Nasal cavity respiratory epithelium epithelial cell of viscerocranial mucosa (primary cell): Measurements from ENCODE around the gene SLC22A13. TPM values are rescaled to one million over a fixed set of nuclear protein-coding genes. Genes with fewer than 3 reads are reported as not detected.

Experiments
- total RNA-seq: library from RNA; depleted of rRNA; stranded (reverse); fragments of >200 nt; gene quantifications from 2 replicates; pipeline ENCODE4 v1.2.3, GENCODE V29; 2014

Gene SLC22A13, protein sequence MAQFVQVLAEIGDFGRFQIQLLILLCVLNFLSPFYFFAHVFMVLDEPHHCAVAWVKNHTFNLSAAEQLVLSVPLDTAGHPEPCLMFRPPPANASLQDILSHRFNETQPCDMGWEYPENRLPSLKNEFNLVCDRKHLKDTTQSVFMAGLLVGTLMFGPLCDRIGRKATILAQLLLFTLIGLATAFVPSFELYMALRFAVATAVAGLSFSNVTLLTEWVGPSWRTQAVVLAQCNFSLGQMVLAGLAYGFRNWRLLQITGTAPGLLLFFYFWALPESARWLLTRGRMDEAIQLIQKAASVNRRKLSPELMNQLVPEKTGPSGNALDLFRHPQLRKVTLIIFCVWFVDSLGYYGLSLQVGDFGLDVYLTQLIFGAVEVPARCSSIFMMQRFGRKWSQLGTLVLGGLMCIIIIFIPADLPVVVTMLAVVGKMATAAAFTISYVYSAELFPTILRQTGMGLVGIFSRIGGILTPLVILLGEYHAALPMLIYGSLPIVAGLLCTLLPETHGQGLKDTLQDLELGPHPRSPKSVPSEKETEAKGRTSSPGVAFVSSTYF
- total RNA-seq, result 0.34 and 0.43 TPM in 2 replicates

DNA sequence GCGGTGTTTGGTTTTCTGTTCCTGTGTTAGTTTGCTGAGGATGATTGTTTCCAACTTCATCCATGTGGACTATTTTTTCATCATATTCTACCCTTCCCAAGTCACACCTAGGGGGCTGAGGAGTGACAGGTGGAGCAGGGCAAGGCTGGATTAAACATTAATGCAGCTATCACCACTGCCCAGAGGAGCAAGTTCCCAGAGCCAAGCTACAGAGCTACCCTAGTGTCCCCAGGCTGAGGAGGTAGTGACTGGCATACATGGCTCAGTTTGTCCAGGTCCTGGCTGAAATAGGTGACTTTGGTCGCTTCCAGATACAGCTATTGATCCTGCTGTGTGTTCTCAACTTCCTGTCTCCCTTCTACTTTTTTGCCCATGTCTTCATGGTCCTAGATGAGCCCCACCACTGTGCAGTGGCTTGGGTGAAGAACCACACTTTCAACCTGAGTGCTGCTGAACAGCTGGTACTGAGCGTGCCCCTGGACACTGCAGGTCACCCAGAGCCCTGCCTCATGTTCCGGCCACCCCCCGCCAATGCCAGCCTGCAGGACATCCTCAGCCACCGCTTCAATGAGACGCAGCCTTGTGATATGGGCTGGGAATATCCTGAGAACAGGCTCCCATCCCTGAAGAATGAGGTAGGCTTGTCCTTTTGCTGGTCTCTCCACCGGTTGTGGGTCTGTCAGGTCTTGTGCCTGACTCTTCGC is at the start of gene SLC22A13:
Gene SLC22A13 (plus strand): TSS at position 209 of the 704 bp plus-strand sequence. CDS start 49 bp downstream, at position 258.

DNA sequence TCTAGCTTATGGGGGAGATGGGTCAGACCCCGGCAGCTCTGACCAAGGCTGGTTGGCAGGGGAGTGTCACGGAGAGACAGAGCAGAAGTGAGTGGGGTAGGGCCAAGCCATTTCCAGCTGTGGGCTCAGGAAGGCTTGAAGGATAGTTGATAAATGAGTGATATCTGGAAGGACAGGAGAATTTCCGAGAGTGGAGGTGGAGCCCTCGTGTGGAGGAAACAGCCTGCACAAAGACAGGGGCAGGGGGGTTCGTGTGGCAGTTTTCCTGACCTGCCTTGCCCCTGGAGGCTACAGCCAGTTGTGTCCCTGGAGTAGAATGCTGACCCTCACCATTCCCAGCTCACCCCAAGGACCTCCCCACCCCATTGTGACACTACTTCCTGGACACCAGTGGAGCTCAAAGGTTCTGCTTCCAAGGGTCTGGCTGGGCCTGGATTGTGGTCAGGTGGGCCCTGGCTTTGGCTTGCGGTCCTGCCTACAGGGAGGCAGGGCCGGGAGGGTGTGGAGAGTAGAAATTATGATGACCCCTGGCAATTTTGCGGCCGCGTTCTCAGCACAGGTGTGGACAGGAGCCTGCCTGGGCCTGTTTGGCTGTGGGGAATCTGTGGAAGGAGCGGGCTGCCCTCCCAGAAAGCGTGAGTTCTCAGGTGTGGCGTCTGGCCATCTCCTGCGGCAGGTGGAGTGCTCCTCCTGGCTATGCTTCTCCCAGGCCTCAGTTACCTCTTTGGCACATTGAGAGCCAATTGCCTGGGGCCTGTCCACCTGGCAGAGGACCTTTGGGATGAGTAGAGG is 16.5 kb downstream of the SLC22A13 start, which contains the start of gene SLC22A14:
Gene SLC22A14 (plus strand): TSS at position 400 of the 792 bp plus-strand sequence. CDS start 23,733 bp downstream, outside the sequence.

Other genes starting within 250 kb of the SLC22A13 start
- gene PLCD1, start 236.2 kb upstream of the SLC22A13 start, total RNA-seq, result 41.4 and 41.6 TPM in 2 replicates
- under 0.01 and 0.21 TPM in 2 replicates for gene DLEC1, start 226.6 kb upstream of the SLC22A13 start, total RNA-seq
- 46.9 and 54.7 TPM in 2 replicates for gene ACAA1, start 128.7 kb upstream of the SLC22A13 start, total RNA-seq
- 18.8 and 33.0 TPM in 2 replicates for gene MYD88, start 127.2 kb upstream of the SLC22A13 start, total RNA-seq
- 66.7 and 167 TPM in 2 replicates for gene OXSR1, start 100.3 kb upstream of the SLC22A13 start, total RNA-seq
- 0.34 and 0.57 TPM in 2 replicates for gene SLC22A14, start 16.5 kb downstream of the SLC22A13 start, total RNA-seq
- gene XYLB, start 81.0 kb downstream of the SLC22A13 start, total RNA-seq, result 2.1 and 4.6 TPM in 2 replicates
- 4.1 and 7.5 TPM in 2 replicates for gene ACVR2B, start 188.1 kb downstream of the SLC22A13 start, total RNA-seq
- 4.4 and 18.9 TPM in 2 replicates for gene EXOG, start 230.5 kb downstream of the SLC22A13 start, total RNA-seq